ENCODE measurements around the gene HTR1E.
"Not testable (repeated sequence)": the region's sequence is repeated elsewhere in the genome, so short reads cannot be mapped to it uniquely, and the experiment has no call there.

HTR1E gene

DNA sequence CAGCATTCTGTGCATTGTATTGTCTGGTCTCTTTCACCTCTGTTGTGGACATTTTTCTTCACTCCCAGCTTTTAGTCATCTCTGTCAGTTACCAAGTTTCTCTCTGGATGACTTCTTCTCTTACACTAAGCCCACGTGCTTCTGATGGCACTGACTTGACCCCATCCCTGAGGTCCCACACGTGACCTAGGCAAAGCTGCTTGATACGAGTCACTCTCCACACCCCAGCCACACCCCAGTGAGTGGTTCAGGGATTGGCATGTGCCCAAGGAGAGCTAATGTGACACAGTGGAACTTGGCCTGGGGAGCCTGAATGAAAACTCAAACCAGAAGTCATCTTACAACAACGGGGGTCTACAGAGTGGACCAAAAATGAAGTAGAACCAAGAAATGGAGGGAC is 32.2 kb downstream of the HTR1E start:
- no peak overlapping the region for H3K4me3 ChIP-seq (ENCODE audit: control insufficient read depth, low read depth, low read length)
- no peak for DNase-seq (ENCODE audit: low read depth)
- no peak for TF ChIP-seq CTCF (IDR thresholded peaks at IDR 0.05; ENCODE audit: control insufficient read depth, insufficient read depth, low read depth, low read length, missing control alignments)

GRCh38 chr6:86973088-86973487 is 35.8 kb downstream of the HTR1E start:
- no peak for TF ChIP-seq CTCF (IDR thresholded peaks at IDR 0.05; ENCODE audit: control insufficient read depth, insufficient read depth, low read depth, low read length, missing control alignments)
- H3K4me3 ChIP-seq (ENCODE audit: control insufficient read depth, low read depth, low read length), result no peak overlapping the region
- no peak for DNase-seq (ENCODE audit: low read depth)

- H3K4me3 ChIP-seq (ENCODE audit: control insufficient read depth, low read depth, low read length), result no peak overlapping the region
- DNase-seq (ENCODE audit: low read depth), result no peak
- TF ChIP-seq CTCF (IDR thresholded peaks at IDR 0.05; ENCODE audit: control insufficient read depth, insufficient read depth, low read depth, low read length, missing control alignments), result no peak
These were observed 40.9 kb downstream of the HTR1E start for GRCh38 chr6:86978251-86978650.

- no peak for TF ChIP-seq CTCF (IDR thresholded peaks at IDR 0.05; ENCODE audit: control insufficient read depth, insufficient read depth, low read depth, low read length, missing control alignments)
- no peak overlapping the region for H3K4me3 ChIP-seq (ENCODE audit: control insufficient read depth, low read depth, low read length)
- DNase-seq (ENCODE audit: low read depth), result no peak
These were observed 64.2 kb downstream of the HTR1E start for GRCh38 chr6:87001494-87001893.

DNA sequence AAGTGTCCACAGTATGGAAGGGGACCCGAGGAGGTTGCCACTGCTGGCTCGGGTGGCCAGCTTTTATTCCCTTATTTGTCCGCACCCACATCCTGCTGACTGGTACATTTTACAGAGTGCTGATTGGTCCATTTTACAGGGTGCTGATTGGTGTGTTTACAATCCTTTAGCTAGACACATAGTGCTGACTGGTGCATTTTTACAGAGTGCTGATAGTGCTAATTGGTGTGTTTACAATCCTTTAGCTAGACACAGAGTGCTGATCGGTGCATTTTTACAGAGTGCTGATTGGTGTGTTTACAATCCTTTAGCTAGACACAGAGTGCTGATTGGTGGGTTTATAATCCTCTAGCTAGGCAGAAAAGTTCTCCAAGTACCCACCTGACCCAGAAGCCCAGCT is 65.1 kb downstream of the HTR1E start:
- not testable (repeated sequence) for DNase-seq (ENCODE audit: low read depth); H3K4me3 ChIP-seq (ENCODE audit: control insufficient read depth, low read depth, low read length)

DNA sequence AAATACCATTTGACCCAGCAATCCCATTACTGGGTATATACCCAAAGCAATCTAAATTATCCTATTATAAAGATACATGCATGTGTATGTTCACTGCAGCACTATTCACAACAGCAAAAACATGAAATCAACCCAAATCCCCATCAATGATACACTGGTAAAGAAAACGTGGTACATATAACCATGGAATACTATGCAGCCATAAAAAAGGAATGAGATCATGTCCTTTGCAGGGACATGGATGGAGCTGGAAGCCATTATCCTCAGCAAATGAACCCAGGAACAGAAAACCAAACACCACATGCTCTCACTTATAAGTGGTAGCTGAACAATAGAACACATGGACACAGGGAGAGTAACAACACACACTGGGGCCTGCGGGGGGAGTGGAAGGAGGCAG is 69.2 kb downstream of the HTR1E start:
- DNase-seq (ENCODE audit: low read depth); H3K4me3 ChIP-seq (ENCODE audit: control insufficient read depth, low read depth, low read length): not testable (repeated sequence)

DNA sequence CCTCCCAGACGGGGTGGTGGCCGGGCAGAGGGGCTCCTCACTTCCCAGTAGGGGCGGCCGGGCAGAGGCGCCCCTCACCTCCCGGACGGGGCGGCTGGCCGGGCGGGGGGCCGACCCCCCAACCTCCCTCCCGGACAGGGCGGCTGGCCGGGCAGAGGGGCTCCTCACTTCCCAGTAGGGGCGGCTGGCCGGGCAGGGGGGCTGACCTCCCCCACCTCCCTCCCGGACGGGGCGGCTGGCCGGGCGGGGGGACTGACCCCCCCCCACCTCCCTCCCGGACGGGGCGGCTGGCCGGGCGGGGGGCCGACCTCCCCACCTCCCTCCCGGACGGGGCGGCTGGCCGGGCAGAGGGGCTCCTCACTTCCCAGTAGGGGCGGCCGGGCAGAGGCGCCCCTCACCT is 72.3 kb downstream of the HTR1E start:
- H3K4me3 ChIP-seq (ENCODE audit: control insufficient read depth, low read depth, low read length); DNase-seq (ENCODE audit: low read depth): not testable (repeated sequence)

DNA sequence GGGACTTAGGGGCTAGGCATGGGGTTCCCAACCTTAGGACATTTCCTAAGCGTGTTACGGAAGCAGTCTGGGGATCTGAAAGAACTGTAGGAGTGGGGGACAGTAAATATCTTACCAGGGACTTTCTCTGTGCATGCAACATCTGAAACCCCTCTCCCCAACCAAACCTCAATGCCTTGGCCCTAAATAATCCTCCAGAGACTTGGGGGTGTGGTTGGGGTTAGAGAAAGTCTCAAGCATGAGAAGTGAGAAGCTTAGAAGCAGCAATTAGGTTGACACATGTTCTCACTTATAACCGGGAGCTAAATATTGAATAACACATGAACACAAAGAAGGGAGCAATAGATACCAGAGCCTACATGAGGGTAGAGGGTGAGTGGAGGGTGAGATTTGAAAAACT is 74.7 kb downstream of the HTR1E start:
- H3K4me3 ChIP-seq (ENCODE audit: control insufficient read depth, low read depth, low read length), result no peak overlapping the region
- DNase-seq (ENCODE audit: low read depth), result no peak
- no peak for TF ChIP-seq CTCF (IDR thresholded peaks at IDR 0.05; ENCODE audit: control insufficient read depth, insufficient read depth, low read depth, low read length, missing control alignments)

DNA sequence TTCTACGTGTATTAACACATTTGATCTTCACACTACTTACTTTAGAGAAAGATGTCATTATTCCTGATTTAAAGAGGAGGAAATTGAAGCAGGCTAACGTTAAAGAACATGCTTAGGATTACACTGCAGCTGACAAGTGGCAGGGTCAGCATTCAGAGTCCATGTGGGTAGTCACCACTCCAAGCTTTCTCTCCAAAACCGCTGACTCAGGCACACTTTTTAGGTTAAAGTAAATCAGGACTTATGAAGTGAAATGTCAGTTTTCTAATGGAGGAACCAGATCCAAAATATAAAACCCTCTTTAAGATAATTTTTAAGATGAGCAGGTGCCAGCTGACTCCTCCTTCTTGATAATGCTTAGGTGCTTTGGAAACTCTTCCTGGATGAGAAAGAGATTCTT is 75.4 kb downstream of the HTR1E start:
- H3K4me3 ChIP-seq (ENCODE audit: control insufficient read depth, low read depth, low read length), result no peak overlapping the region
- DNase-seq (ENCODE audit: low read depth), result no peak
- TF ChIP-seq CTCF (IDR thresholded peaks at IDR 0.05; ENCODE audit: control insufficient read depth, insufficient read depth, low read depth, low read length, missing control alignments), result no peak
